GM19328 (cell line): Measurements from ENCODE around the gene TMEM178B.

Experiments used
- ATAC-seq: cut with Tn5 transposase; IDR thresholded peaks from one replicate; pipeline ENCODE4 v1.9.1; 2021; ENCODE audit warnings: mild to moderate bottlenecking, moderate library complexity; ENCODE audit not compliant: unreplicated experiment

Gene TMEM178B

GRCh38 chr7:141218941-141219340, 145.1 kb downstream of the TMEM178B start:
- no peak for ATAC-seq

- no peak for ATAC-seq
These were observed 146.5 kb downstream of the TMEM178B start for GRCh38 chr7:141220263-141220880.

- no peak for ATAC-seq
These were observed 147.2 kb downstream of the TMEM178B start for GRCh38 chr7:141221007-141221612.

GRCh38 chr7:141225916-141226618, 152.2 kb downstream of the TMEM178B start:
- ATAC-seq: no peak

GRCh38 chr7:141227454-141227853, 153.6 kb downstream of the TMEM178B start:
- ATAC-seq: no peak

GRCh38 chr7:141228482-141228881, 154.6 kb downstream of the TMEM178B start:
- no peak for ATAC-seq

GRCh38 chr7:141231018-141231792, 157.3 kb downstream of the TMEM178B start:
- ATAC-seq: no peak

- no peak for ATAC-seq
These were observed 158.6 kb downstream of the TMEM178B start for GRCh38 chr7:141232286-141233051.

GRCh38 chr7:141234335-141235105, 160.7 kb downstream of the TMEM178B start:
- no peak for ATAC-seq

- ATAC-seq: no peak
These were observed 161.8 kb downstream of the TMEM178B start for GRCh38 chr7:141235656-141236055.

- no peak for ATAC-seq
These were observed 164.9 kb downstream of the TMEM178B start for GRCh38 chr7:141238596-141239243.

- ATAC-seq: no peak
These were observed 165.8 kb downstream of the TMEM178B start for GRCh38 chr7:141239661-141240060.

- no peak for ATAC-seq
These were observed 168.7 kb downstream of the TMEM178B start for GRCh38 chr7:141242568-141242967.

GRCh38 chr7:141243368-141243767, 169.5 kb downstream of the TMEM178B start:
- ATAC-seq: no peak

GRCh38 chr7:141244435-141244834, 170.6 kb downstream of the TMEM178B start:
- no peak for ATAC-seq

- ATAC-seq: no peak
These were observed 172.6 kb downstream of the TMEM178B start for GRCh38 chr7:141246426-141246825.

GRCh38 chr7:141251180-141251579, 177.3 kb downstream of the TMEM178B start:
- ATAC-seq: no peak

GRCh38 chr7:141251957-141252356, 178.1 kb downstream of the TMEM178B start:
- no peak for ATAC-seq

- ATAC-seq: no peak
These were observed 183.7 kb downstream of the TMEM178B start for GRCh38 chr7:141257597-141257996.
